ENCODE measurements around the gene PPP2R5E.

DNA sequence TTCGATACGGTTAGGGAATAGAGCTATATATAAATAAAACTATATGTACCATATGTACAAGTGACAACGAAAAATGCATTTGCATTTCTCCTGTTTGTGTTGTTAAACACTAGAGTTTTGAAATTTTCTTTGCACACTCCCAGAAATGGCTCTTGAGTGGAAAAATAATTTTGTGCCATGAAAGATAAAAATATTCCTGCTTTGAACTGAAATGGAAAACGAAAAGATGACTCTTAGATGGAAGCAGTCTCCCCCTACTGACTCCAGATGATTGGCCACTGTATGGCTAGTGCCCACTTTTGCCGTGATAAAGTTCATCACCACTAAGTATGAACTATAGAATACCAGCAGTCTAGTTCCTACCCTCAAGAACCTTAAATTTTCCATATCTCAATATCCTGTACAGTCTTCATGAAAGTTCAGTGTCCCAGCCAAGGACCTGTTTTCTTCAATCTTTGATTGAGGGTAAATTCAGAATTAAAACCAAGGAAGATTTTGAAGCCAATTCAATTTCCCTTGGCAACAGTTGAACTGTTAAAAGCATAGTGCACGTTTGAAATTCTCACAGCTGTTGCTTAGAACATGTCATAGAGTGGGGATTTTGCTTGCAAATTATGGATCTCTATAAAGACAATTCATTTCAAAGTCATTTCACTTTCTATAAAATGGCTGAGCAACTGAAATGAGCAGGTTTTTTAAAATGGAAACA, 1.6 kb upstream of the PPP2R5E start:
- peak; percentile 44 to 54 (median 48) for TF ChIP-seq CTCF (IDR thresholded peaks at IDR 0.05)
- no peak for TF ChIP-seq POLR2A (IDR thresholded peaks at IDR 0.05)

Measured in right lobe of liver (tissue), 4 donors.